Measurements from ENCODE around the gene CCDC178.

The CCDC178 gene

GRCh38 chr18:32911660-32912284, 528.7 kb downstream of the CCDC178 start:
- DNase-seq (ENCODE audit: low read depth in 2 of 2) = no peak

DNA sequence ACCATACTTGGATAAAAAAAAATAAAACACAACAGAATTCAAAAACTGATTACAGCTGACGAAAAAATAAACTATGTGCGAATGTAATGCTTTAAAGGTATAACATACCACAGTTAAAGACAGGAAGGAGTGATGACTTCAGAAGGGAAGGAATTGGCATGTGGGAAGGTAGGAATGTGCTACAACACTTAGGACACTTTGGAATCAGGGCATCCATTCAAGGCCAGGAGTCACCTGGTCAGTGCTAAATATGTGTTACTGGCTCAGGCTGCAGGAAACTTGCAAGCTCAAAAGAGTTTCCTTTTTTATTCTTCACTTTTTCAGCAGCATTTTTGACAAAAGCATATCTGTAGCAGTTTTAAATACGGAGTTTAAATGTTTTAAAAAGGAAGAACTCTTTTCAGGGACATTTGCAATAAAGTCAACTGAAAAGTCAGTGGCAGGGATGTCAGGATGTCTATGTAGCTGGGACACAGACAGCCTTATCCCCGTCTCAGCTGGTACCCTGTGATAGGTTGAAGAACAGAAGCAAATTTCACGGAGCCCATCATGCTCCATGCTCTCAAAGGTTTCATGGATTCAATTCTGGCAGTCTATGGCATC, 529.7 kb downstream of the CCDC178 start:
- DNase-seq (ENCODE audit: low read depth in 2 of 2) = no peak

- DNase-seq (ENCODE audit: low read depth in 2 of 2) = no peak
Observed at GRCh38 chr18:32909798-32910561, 530.5 kb downstream of the CCDC178 start.

- DNase-seq (ENCODE audit: low read depth in 2 of 2) = no peak
Observed at GRCh38 chr18:32908424-32908805, 532.1 kb downstream of the CCDC178 start.

DNA sequence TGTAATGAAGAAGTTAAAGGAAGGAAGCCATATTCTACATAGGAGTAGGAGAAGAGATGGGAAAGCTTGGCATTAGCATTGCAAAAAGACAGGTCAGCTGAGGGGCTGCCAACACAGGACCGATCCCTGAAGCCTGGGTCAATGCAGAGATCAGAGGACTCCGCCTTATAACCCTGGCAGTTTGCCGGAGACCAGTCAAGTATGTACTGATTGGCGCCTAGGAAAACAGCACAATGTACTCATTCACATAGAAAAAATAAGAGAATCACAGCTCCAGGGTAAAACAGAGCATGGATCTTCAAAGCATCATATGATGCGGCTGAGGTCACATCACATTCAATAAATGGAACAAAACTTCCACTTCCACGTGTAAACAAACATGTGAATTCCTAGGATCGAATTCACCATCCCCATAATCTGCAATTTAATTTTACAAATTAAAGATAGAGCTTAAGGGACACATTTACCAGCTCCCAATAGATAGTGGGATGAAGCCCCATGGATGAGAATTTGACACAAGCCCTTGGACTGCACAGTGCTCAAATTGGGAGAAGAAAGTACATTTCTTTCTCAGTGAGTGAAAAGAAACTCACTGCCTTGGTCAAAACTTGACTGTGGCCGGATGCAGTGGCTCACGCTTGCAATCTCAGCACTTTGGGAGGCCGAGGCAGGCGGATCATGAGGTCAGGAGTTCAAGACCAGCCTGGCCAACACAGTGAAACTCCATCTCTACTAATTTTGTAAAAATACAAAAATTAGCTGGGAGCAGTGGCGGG, 532.7 kb downstream of the CCDC178 start:
- DNase-seq (ENCODE audit: low read depth in 2 of 2) = no peak

DNA sequence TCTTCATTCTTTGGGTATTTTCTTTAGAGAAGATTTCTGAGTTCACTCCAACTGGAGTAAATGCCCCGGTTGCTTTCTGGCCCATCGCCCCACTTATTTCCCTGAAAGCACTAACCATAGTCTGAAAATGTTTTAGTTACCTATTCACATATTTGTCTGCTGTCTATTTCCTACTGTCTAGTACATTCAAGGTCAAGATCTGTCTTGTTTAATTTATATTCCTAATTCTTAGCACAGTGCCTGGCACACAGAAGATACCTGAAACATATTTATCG, 533.3 kb downstream of the CCDC178 start:
- no peak for DNase-seq (ENCODE audit: low read depth in 2 of 2)

DNA sequence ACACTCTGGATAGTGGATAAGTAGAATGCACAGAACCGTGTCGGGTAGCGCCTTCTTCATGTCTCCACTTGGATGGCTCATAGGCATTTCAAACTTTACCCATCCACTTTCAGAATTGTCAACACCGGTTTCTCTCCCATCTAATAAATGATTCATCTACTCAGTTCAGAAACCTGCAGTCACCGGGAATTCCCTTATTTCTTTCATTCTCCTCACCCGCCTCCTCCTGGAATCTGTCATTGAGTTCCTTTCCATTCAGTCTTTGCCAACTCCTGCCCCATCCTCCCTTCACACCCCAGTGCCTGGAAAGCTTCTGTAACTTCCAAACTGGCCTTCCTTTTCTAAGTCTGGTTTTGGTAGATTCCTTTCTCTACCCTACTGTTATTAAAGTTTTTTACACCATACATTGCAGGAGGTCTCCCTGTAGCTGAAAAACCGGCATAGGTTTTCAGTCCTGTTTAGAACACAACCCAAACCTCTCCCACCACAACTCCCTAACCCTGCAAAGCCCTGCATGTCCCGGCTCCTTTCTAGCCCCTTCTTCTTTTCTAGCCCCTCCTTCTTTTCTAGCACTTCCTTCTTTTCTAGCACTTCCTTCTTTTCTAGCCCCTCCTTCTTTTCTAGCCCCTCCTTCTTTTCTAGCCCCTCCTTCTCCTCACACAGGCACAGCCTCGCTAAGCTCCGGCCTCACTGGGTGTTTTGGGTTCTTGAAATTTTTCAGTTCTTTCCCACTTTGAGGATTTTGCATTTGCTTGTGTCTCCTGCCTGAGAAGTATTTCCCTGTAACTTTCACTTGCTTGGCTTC, 533.8 kb downstream of the CCDC178 start:
- DNase-seq (ENCODE audit: low read depth in 2 of 2) = no peak

DNA sequence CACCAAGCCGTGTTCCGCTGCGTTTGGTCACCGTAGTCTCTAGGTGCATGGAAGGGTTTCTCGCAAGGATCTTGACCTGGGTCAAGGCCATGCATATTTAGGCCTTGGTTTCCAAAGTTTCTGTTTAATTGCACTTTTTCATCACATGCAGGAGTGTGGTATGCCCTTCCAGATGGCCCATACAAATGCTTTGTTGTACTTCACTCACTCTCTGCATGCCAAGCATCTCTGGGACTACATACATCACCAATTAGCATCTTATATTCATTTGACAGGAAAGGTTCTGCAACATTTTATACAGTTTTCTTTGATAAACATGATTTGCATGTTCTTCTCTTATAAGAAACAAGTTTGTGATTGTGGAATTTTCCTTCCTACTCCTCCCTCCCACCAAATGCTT, 534.9 kb downstream of the CCDC178 start:
- DNase-seq (ENCODE audit: low read depth in 2 of 2) = no peak

DNA sequence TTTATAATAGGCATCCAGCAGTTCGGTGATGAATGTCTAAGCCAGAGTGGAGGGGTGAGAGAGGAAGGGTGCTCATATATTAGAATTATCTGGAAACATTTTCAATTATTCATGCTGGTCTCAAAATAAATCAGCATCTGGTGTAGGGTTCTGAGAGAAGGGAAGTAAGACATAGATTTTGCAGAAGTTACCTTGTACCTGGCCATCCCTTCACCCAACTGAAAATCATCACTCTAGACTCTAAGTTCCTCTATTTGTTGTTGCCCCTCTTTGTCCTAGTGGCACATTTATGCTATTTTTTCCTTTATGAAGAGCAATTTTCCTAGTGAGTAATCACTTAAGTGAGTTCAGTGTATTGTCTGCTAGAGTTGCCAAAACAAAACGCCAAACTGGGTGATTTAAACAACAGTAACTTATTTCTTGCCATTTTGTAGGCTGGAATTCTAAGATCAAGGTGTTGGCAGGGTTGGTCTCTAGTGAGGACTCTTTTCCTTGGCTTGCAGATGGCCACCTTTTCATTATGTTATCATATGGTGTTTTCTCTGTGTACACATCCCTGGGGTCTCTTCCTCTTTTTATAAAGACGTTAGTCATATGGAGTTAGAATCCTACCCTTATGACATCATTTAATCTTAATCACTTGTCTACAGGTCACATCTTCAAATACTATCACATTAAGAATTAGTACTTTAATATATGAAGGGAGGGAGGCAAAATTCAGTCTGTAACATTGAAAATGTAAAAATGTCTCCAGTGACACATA, 537.8 kb downstream of the CCDC178 start:
- DNase-seq (ENCODE audit: low read depth in 2 of 2) = no peak

DNA sequence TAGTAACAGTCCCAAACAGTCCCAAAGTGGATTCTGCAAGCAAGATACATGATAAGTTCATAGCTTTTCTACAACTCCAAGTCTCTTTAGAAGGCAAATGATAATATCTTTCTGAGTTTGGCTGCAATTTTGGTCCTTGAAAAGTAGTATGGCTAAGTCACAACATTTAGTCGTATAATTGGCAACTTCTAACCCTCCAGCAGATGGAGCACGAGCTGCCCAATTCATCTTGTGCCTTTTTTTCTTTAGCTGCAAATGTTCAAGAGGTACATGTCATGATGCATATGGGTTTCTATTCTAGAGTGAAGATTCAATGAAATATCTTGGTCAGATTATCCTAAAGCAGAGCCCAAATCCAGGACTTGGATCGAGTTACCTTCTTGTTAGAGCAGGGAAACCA, 540.7 kb downstream of the CCDC178 start:
- DNase-seq (ENCODE audit: low read depth in 2 of 2) = no peak

- DNase-seq (ENCODE audit: low read depth in 2 of 2) = no peak
Observed at GRCh38 chr18:32896776-32897547, 543.6 kb downstream of the CCDC178 start.

- no peak for DNase-seq (ENCODE audit: low read depth in 2 of 2)
Observed at GRCh38 chr18:32893915-32894314, 546.6 kb downstream of the CCDC178 start.

DNA sequence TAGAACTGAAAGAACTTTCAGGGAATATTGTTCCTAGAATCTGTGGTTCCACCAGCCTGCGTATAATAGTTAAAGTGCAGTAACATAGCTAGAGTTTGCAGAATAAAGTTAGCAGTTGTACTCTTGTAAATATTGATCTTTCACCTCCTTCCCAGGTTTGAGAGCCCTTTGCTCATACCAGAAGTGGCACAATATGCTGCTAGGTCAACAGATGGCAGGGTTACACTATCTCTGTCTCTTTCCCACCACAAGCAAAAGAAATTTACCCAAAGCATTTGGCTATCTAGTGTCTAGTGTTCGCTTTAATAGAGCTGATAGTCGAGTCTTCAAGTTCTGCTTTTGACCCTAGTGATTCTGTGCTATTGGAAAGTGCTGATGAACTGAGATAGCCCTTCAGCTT, 548.7 kb downstream of the CCDC178 start:
- DNase-seq (ENCODE audit: low read depth in 2 of 2) = no peak

DNA sequence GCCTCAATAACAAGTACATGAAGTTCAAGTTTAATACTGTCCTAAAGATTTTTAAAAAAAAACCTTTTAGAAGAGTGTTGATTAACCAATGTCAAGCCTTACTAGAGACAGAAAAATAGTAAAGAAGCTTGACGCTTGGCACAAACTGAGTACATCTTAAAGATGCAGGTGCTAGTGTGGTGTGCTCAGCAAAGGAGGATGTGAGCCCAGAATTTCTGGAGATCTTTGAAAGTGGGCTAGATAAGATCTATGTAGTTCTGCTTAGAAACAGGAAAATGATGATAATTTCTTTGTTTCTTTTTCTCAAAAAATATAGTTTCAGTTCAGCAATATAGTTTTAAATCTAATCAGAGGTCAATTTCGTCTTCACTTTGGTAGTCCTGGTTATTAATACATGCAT, 549.4 kb downstream of the CCDC178 start:
- no peak for DNase-seq (ENCODE audit: low read depth in 2 of 2)

DNA sequence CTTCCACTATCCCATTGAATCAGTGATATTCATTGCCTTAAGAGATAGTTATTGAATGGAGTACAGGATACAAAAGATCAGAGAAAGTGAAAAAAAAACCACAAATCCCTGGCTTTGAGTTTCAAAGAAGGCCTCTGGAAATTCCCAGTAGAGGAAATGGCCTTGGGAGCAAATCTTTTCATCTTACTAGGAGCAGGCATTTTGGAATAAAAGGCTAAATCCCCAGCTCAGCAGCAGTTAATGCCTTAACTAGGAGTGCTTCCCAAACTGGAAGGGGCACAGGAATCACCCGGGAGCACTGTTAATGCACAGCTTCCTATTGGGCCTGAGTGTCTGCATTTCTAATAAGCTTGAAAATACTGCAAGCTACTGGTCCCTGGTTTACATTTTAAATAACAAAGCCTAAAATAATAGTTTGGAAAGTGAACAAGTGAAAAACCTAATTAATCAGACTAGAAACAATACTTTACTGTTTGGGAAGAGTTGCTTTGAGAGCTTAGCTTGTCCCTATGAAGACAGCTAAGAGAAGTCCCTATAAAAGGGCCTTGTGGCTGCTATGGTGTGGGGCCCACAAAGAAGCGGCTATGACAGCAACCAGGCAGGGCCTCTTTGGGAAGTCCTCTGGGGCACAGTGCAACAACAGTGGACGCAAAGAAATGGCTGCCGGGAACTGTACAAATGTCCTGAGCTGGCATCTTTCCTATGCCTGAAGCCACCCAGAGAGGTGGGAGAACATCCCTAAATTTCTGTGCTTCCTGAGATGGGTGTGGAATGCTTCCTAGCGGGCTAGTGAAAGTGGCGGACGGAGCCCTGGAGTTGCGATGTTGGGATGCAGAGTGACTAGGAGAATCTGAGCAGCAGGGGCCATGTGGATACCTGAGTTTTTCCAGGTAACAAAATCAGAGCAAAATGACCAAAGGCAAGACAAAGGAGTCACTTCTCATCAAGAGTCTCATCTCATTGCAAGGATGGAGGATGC, 550.6 kb downstream of the CCDC178 start:
- DNase-seq (ENCODE audit: low read depth in 2 of 2) = no peak

DNA sequence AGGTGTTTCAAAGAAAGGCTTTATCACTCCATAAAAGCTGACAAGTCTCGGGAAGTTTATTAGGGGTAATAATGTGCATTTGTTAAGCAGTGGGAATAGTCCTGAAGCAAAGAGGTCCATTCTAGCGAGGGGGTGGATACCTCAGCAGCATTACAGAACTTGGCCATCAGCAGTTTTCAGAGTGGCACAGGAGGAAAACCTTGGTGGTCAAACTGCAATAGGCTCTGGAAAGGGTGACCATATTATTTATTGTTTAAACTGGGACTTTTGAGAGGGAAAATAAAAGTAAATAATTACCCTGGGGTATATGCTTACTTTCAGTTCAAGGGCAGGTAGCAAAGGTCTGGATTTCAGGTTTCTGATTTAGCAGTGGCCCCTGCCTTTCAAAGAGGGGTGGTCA, 552.2 kb downstream of the CCDC178 start:
- DNase-seq (ENCODE audit: low read depth in 2 of 2) = no peak
